H9 (cell line): Measurements from ENCODE around the gene TTF2. TPM values are rescaled to one million over a fixed set of nuclear protein-coding genes. Genes with fewer than 3 reads are reported as not detected.

ENCODE experiments used
- DNase-seq: peaks from one replicate; pipeline ENCODE4 v3.0.0-alpha.2; 2017
- H2AFZ ChIP-seq: one replicate; pipeline ENCODE4 v1.6.1; 2013; ENCODE audit warnings: mild to moderate bottlenecking, low read length, control low read depth, moderate library complexity
- H2AK5ac ChIP-seq: 2 replicates; pipeline ENCODE4 v1.6.1; 2013; ENCODE audit warnings: low read length, control low read depth, mixed read lengths; ENCODE audit not compliant: insufficient read length
- H2BK120ac ChIP-seq: one replicate; pipeline ENCODE4 v1.6.1; 2013; ENCODE audit warnings: low read depth, mild to moderate bottlenecking, low read length, control low read depth, inconsistent platforms; ENCODE audit not compliant: poor library complexity, severe bottlenecking
- H2BK12ac ChIP-seq: 2 replicates; pipeline ENCODE4 v1.6.1; 2013; ENCODE audit warnings: low read length, control low read depth, mixed read lengths, low read depth; ENCODE audit not compliant: insufficient read length
- H2BK15ac ChIP-seq: 2 replicates; pipeline ENCODE4 v1.6.1; 2013; ENCODE audit warnings: low read depth, low read length, control low read depth
- H2BK20ac ChIP-seq: one replicate; pipeline ENCODE4 v1.6.1; 2013; ENCODE audit warnings: low read depth, mild to moderate bottlenecking, low read length, control low read depth, inconsistent platforms; ENCODE audit not compliant: poor library complexity, severe bottlenecking
- H2BK5ac ChIP-seq: 2 replicates; pipeline ENCODE4 v1.6.1; 2013; ENCODE audit warnings: low read length, control low read depth, mixed read lengths; ENCODE audit not compliant: insufficient read length
- H3K14ac ChIP-seq: 2 replicates; pipeline ENCODE4 v1.6.1; 2013; ENCODE audit warnings: low read length, control low read depth; ENCODE audit not compliant: insufficient read depth
- H3K18ac ChIP-seq: 2 replicates; pipeline ENCODE4 v1.6.1; 2013; ENCODE audit warnings: low read depth, mild to moderate bottlenecking, mixed read lengths, low read length, control low read depth; ENCODE audit not compliant: insufficient read length
- H3K23ac ChIP-seq: 2 replicates; pipeline ENCODE4 v1.6.1; 2013; ENCODE audit warnings: low read length, control low read depth, mixed read lengths, low read depth; ENCODE audit not compliant: insufficient read length
- H3K23me2 ChIP-seq: 2 replicates; pipeline ENCODE4 v1.6.1; 2013; ENCODE audit warnings: low read depth, mild to moderate bottlenecking, mixed read lengths, low read length, control low read depth; ENCODE audit not compliant: insufficient read length, poor library complexity, severe bottlenecking
- H3K27ac ChIP-seq: 2 replicates; pipeline ENCODE4 v1.5.1; 2013; ENCODE audit warnings: low read length, control low read depth, mixed read lengths, low read depth; ENCODE audit not compliant: insufficient read length
- H3K27me3 ChIP-seq: 2 replicates; pipeline ENCODE4 v1.6.1; 2013; ENCODE audit warnings: low read length, control low read depth, inconsistent platforms; ENCODE audit not compliant: insufficient read depth
- H3K4ac ChIP-seq: 2 replicates; pipeline ENCODE4 v1.6.1; 2013; ENCODE audit warnings: low read depth, mild to moderate bottlenecking, control low read depth, inconsistent platforms, low read length, moderate library complexity
- H3K4me1 ChIP-seq: 2 replicates; pipeline ENCODE4 v1.6.1; 2013; ENCODE audit warnings: low read length, control low read depth, inconsistent platforms; ENCODE audit not compliant: insufficient read depth
- H3K4me2 ChIP-seq: 2 replicates; pipeline ENCODE4 v1.6.1; 2013; ENCODE audit warnings: low read length, control low read depth, mixed read lengths; ENCODE audit not compliant: insufficient read length, insufficient read depth
- H3K56ac ChIP-seq: 2 replicates; pipeline ENCODE4 v1.6.1; 2013; ENCODE audit warnings: low read depth, mild to moderate bottlenecking, mixed read lengths, low read length, control low read depth; ENCODE audit not compliant: insufficient read length
- H3K79me1 ChIP-seq: 2 replicates; pipeline ENCODE4 v1.6.1; 2013; ENCODE audit warnings: low read depth, mild to moderate bottlenecking, moderate library complexity, low read length, control low read depth, inconsistent platforms; ENCODE audit not compliant: insufficient read depth, poor library complexity, severe bottlenecking
- H3K79me2 ChIP-seq: 2 replicates; pipeline ENCODE4 v1.6.1; 2013; ENCODE audit warnings: low read length, control low read depth, inconsistent platforms; ENCODE audit not compliant: insufficient read depth
- H3K9ac ChIP-seq: 2 replicates; pipeline ENCODE4 v1.6.1; 2013; ENCODE audit warnings: low read length, control low read depth, mixed read lengths; ENCODE audit not compliant: insufficient read length; ENCODE audit errors: extremely low read depth
- H3K9me3 ChIP-seq: one replicate; pipeline ENCODE4 v1.6.1; 2013; ENCODE audit warnings: low read depth, low read length, inconsistent platforms; ENCODE audit not compliant: control insufficient read depth
- H3T11ph ChIP-seq: one replicate; pipeline ENCODE4 v1.6.1; 2013; ENCODE audit warnings: mild to moderate bottlenecking, low read length, control low read depth, inconsistent platforms
- H4K20me1 ChIP-seq: one replicate; pipeline ENCODE4 v1.6.1; 2013; ENCODE audit not compliant: control insufficient read depth, insufficient read length, insufficient read depth
- H4K5ac ChIP-seq: 2 replicates; pipeline ENCODE4 v1.6.1; 2013; ENCODE audit warnings: low read depth, mild to moderate bottlenecking, mixed read lengths, low read length, control low read depth; ENCODE audit not compliant: insufficient read length
- H4K8ac ChIP-seq: replicated peaks from 2 replicates; pipeline ENCODE4 v1.6.1; 2013; ENCODE audit warnings: low read length, control low read depth, mixed read lengths, low read depth; ENCODE audit not compliant: insufficient read length
- H4K91ac ChIP-seq: 2 replicates; pipeline ENCODE4 v1.6.1; 2013; ENCODE audit warnings: low read depth, mild to moderate bottlenecking, moderate library complexity, mixed read lengths, low read length, control low read depth; ENCODE audit not compliant: insufficient read length
- H3K27ac Mint-ChIP-seq, 3 experiments: 2 replicates in 2 of 3; 3 replicates in 1 of 3; pipeline ENCODE4 v1.8.0; 2020 to 2021; ENCODE audit warnings: mixed read lengths in 3 of 3, mild to moderate bottlenecking in 1 of 3, moderate library complexity in 1 of 3
- H3K27me3 Mint-ChIP-seq: 2 replicates; pipeline ENCODE4 v1.8.0; 2021; ENCODE audit warnings: low read depth, mild to moderate bottlenecking, moderate library complexity, mixed read lengths
- H3K36me3 Mint-ChIP-seq, 3 experiments: 2 replicates in 2 of 3; 3 replicates in 1 of 3; pipeline ENCODE4 v1.8.0; 2020 to 2021; ENCODE audit warnings: low read depth in 3 of 3, mixed read lengths in 3 of 3; ENCODE audit not compliant: insufficient read depth in 1 of 3
- H3K4me1 Mint-ChIP-seq, 2 experiments: 2 replicates each; pipeline ENCODE4 v1.8.0; 2020; ENCODE audit warnings: mixed read lengths in 2 of 2
- H3K4me3 Mint-ChIP-seq, 2 experiments: 2 replicates in 1 of 2; 3 replicates in 1 of 2; pipeline ENCODE4 v1.8.0; 2020 to 2021; ENCODE audit warnings: mild to moderate bottlenecking in 2 of 2, mixed read lengths in 2 of 2, moderate library complexity in 1 of 2
- H3K9me3 Mint-ChIP-seq, 2 experiments: 2 replicates in 1 of 2; 3 replicates in 1 of 2; pipeline ENCODE4 v1.8.0; 2020; ENCODE audit warnings: mild to moderate bottlenecking in 2 of 2, mixed read lengths in 2 of 2, moderate library complexity in 1 of 2
- CTCF ChIP-seq: fragments of 200-600 bp; sonication (generic); conservative IDR thresholded peaks from 3 replicates; pipeline ENCODE4 v1.8.0; 2021; ENCODE audit warnings: antibody characterized with exemption, mild to moderate bottlenecking
- WGBS: extraction: QIAGEN DNeasy Blood & Tissue Kit; methylation state at CpG from one replicate; pipeline ENCODE4 v1.1.7; 2013; ENCODE audit warnings: missing lambda C conversion rate, low lambda C conversion rate, mixed read lengths; ENCODE audit not compliant: insufficient read length; ENCODE audit errors: extremely low coverage; 5-methylcytosine and 5-hydroxymethylcytosine counted together
- total RNA-seq: library from RNA; stranded (reverse); gene quantifications from 2 replicates; pipeline ENCODE4 v1.2.1, GENCODE V29; 2021

Gene TTF2
- total RNA-seq, 1 experiment from 2014 or later: 86.4 TPM

GRCh38 chr1:117060441-117061317 is 553 bp downstream of the TTF2 start:
- Histone ChIP-seq H2BK12ac (no peak overlapping the region), H2AFZ (no peak overlapping the region), H3K4me2 (peak overlapping the region; percentile 72), H3K23ac (no peak overlapping the region), H3K56ac (no peak overlapping the region), H4K20me1 (no peaks in the 10 kb centered on the region), H3K23me2 (peaks cover 17% of the 10 kb centered on the region), H4K5ac (no peak overlapping the region), H3K79me1 (no peaks in the 10 kb centered on the region), H3T11ph (no peak overlapping the region), H4K91ac (no peak overlapping the region), H3K79me2 (no peaks in the 10 kb centered on the region), H2BK120ac (no peak overlapping the region), H2BK15ac (no peak overlapping the region), H3K27me3 (no peaks in the 10 kb centered on the region), H4K8ac (no peak overlapping the region), H3K4ac (no peak overlapping the region), H3K14ac (peak overlapping the region; percentile 52; the same call in 1 of the 2 replicates), H3K18ac (peak overlapping the region; percentile 33), H3K4me1 (no peaks in the 10 kb centered on the region), H3K9ac (peak overlapping the region; percentile 76), H2AK5ac (no peak overlapping the region), H2BK5ac (no peak overlapping the region), H3K9me3 (no peaks in the 10 kb centered on the region), H2BK20ac (no peak overlapping the region), H3K27ac (no peak overlapping the region)
- no peak for TF ChIP-seq CTCF
- no peaks in the 10 kb centered on the region for H3K27me3 Mint-ChIP-seq
- H3K4me1 Mint-ChIP-seq: peaks cover 12 to 19% of the 10 kb centered on the region in 2 experiments
- no peak for DNase-seq
- peak overlapping the region in 1 of 3 experiments; percentile 63; a peak in 2 of 7 replicates for H3K27ac Mint-ChIP-seq
- no peaks in the 10 kb centered on the region for H3K9me3 Mint-ChIP-seq
- H3K4me3 Mint-ChIP-seq: no peak overlapping the region
- peaks cover 10 to 42% (median 34%) of the 10 kb centered on the region in 3 experiments; a peak in 6 of 7 replicates for H3K36me3 Mint-ChIP-seq
- WGBS: no CpG with 5 or more reads among the region's 42 CpGs
